Mononuclear cell (primary cell): Measurements from ENCODE around the gene DNAJC17. TPM values are rescaled to one million over a fixed set of nuclear protein-coding genes. Genes with fewer than 3 reads are reported as not detected.
A peak's percentile ranks its signal among the peaks of the same experiment; 100 is the strongest.

Experiments used
- H3K27me3 ChIP-seq: 2 replicates; pipeline ENCODE4 v1.6.0; 2011; ENCODE audit warnings: low read length, control low read depth; ENCODE audit not compliant: insufficient read depth
- H3K4me1 ChIP-seq: 2 replicates; pipeline ENCODE4 v1.5.1; 2011; ENCODE audit warnings: mild to moderate bottlenecking, low read length, control low read depth; ENCODE audit not compliant: insufficient read depth
- H3K4me3 ChIP-seq: 2 replicates; pipeline ENCODE4 v1.5.1; 2011; ENCODE audit warnings: mild to moderate bottlenecking, low read length, moderate library complexity
- H3K9me3 ChIP-seq: 2 replicates; pipeline ENCODE4 v1.5.1; 2011; ENCODE audit warnings: low read depth, mild to moderate bottlenecking, control low read depth, low read length
- total RNA-seq: library from RNA; depleted of rRNA; stranded (reverse); fragments of >200 nt; gene quantifications from one replicate; pipeline ENCODE4 v1.2.3, GENCODE V29; 2012

DNAJC17 gene
- total RNA-seq, 1 donor, result 7.2 TPM

DNA sequence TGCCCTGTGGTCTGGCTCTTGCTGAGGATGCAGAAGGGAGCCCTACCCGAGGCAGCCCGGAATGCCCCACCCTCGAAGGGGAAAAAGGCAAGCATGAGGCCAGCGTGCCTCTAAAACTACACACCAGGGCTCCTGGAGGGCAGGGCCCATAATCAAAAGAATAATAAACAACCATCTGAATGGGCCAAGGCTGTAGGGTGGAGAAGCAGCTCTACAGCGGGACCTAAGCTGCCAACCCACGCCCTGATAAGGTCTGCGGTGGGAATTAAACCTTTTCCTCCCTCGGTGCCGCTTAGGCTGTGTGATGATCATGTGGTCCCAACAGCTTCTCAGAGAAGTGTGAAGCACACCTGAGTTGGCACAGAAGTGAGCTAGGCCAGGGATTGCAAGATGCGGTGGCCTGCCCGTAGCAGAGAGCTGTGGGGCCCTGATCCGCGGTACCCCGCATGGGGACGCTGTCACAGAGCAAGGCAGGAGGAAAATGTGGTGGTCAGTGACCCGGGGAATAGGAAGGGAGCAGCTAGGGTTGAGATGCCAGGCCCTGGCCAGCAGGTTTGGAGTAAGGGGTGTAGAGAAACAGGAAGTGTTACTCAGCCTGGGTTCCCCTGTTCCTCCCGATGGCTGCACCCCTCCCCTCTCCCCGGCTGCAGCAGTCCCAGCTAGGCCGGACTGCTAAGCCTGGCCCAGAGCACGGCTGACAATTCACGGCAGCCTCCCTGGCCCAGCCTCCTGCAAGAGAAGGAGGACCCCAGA is 38.6 kb downstream of the DNAJC17 start:
- peaks cover 49% of the 10 kb centered on the region for H3K4me1 ChIP-seq
- no peak overlapping the region for H3K4me3 ChIP-seq
- no peaks in the 10 kb centered on the region for H3K27me3 ChIP-seq
- no peaks in the 10 kb centered on the region for H3K9me3 ChIP-seq

DNA sequence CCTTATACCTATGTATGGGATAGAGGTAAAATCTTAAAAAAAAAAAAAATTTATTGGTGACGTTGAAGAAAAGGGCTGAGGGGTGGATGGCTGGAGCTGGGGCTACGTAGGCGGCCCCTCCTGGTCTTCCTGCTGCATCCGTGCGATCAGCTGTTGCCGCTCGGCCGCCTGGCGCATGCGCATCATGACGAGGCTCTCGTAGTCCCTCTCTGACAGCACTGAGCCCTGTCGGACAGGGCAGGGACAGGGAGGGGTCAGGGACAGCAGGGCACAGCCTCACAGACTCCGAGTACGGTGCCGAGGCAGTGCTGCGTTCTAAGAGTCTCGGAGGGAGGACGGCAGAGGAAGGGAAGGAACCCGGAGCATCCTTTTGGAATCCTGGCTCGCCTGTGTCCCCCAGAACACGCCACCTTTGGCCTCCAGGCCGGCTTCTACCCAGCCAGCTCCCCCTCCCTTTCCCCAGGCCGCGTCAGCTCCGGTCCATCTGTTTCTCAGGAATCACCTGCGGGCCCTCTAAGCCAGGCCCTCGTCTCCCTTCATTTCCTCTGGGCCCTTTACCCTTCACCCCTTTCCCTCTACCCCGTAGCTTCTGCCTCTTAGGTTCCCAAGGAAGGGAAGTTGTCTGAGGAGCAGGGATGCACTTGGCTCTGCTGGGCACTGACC is 39.3 kb downstream of the DNAJC17 start:
- Histone ChIP-seq H3K4me3 (no peak overlapping the region), H3K9me3 (no peaks in the 10 kb centered on the region), H3K4me1 (peaks cover 55% of the 10 kb centered on the region), H3K27me3 (no peaks in the 10 kb centered on the region)

DNA sequence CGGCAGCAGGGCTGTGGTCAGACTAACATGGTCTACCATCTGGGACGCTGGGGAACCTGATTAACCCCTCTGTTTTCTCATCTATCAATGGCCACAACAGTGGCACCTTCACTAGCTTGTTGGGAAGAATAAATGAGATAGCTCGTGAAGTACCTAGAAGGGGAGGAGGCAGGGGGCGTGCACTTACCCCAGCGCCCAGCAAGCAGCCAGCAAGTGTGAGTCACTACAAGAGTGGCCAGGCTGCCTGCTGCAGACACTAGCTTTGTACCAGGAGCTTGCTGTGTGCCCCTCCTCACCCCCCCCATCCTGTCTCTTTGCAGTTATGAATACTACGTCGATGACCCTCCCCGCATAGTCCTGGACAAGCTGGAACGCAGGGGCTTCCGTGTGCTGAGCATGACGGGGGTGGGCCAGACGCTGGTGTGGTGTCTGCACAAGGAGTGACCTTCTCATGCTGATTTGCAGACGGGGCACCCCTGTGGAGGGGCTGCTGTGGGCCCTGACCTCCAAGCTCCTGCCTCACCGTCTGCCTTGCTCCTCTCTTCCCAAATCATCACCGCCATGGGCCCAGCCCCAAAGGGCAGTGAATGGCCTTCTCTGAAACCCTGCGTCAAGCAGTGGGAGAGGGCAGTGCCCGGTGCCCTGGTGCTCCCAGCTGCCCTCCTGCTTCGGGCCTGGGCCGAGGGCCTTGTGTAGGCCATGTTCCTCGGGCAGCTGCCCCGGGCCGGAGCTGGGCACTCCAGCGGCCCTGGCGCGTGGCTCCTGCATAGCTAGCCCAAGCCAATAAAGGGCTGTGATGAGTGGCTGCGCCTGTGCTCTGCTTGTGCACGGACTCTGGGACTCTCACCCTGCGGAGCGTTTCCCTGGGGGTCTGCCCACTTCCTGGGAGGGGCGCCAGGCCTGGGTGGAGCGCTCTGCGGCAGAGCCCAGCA is 40.1 kb downstream of the DNAJC17 start:
- Histone ChIP-seq H3K9me3 (no peaks in the 10 kb centered on the region), H3K4me3 (no peak overlapping the region), H3K27me3 (no peaks in the 10 kb centered on the region), H3K4me1 (peaks cover 61% of the 10 kb centered on the region)

DNA sequence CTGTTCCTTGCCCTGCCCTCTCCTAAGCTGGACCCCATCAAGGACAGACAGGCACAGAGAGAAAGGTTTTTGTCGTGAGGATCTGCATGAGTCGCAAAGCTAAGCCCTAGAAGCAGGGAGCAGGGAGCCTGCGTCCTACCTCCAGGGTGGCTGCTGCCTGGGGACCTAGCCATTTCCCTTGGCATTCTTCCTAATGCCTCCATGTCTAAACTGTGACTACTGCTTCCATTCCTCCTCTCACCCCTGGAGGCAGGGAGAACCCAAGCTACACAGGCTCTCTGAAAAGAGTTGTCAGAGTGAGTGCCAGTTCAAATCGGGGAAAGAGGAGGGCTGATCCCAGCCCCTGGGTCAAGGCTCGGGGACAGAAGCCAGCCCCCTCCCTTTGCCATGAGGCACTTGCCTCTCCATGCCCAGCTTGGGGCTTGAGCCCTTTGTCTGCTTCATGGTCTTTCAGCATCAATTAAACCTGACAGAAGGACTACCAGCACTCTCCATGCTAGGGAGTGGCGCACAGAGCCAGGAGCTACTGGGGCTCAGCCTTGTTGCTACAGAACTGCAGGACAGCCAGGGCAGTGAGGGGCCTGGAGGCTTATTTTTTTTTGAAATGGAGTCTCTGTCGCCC is 41.0 kb downstream of the DNAJC17 start:
- Histone ChIP-seq H3K4me3 (no peak overlapping the region), H3K27me3 (no peaks in the 10 kb centered on the region), H3K9me3 (no peaks in the 10 kb centered on the region), H3K4me1 (peaks cover 61% of the 10 kb centered on the region)

DNA sequence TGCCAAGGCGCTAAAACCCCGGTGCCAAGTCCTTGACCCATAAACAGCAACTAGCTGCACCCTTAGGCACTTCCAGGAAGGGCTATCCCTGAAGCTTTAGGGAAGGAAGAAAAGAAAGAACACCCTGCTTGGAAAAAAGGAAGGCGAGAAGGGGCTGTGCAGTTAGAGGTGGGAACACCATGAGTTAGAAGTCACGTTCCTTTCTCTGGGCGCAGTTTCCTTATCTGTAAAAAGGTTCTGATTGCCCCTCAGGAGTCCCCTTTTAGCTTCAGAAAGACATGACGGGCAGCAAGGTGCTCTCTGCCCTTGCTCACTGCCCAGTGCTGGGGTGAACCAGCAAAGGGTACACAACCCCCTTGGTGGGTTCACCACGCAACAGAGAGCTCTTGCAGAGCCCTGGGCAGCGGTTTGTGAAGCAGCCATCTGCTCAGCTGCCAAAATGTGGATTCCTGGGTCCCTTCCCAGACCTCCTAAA is 42.6 kb downstream of the DNAJC17 start:
- Histone ChIP-seq H3K27me3 (no peaks in the 10 kb centered on the region), H3K4me3 (peak overlapping the region; percentile 56), H3K4me1 (peaks cover 53% of the 10 kb centered on the region), H3K9me3 (no peaks in the 10 kb centered on the region)

DNA sequence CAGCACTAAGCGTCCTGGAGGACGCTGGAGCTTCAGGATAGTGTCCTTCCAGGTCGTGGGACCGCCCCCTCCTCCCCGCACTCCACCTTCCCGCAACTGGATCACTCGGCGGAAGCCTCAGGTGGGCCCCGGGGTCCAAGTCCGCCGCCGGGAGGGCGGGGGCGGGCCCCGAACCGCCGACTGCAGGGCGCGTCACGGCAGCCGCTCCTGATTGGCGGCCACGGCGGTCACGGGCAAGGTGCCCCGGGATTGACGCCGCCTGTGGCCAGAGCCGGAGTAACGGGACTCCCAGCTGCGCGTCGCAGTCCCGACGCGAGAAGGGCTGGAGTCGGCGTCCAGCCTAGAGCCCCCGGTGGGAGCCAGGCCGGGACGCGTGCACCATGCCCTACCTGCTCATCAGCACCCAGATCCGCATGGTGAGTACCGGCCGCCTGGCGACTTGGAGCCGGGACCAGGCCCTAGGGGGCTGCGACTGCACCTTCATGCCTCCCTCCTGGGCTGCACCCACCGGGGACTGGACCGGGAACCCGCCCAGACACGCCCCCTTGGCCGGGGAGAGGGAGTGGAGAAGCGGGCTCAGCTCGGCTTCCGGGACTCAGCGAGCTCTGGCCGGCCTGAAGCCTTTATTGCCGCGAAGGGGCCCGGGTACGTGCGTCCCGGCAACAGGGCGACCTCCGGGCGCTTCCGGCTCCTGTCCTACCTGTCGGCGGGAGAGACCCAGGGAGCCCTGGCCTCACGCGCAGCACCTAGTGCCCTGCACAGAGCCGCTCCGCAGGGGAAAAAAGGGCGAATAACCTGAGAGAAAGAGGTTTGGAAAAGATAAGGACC is 43.3 kb downstream of the DNAJC17 start, which contains the start of gene GCHFR:
GCHFR (plus strand) TSS at position 268 of the 828 bp plus-strand sequence; CDS start at position 381, 113 bp downstream.
- H3K27me3 ChIP-seq, result no peaks in the 10 kb centered on the region
- no peaks in the 10 kb centered on the region for H3K9me3 ChIP-seq
- H3K4me3 ChIP-seq, result peak within 1 kb of the TSS; percentile 56
- peaks cover 47% of the 10 kb centered on the region for H3K4me1 ChIP-seq

DNA sequence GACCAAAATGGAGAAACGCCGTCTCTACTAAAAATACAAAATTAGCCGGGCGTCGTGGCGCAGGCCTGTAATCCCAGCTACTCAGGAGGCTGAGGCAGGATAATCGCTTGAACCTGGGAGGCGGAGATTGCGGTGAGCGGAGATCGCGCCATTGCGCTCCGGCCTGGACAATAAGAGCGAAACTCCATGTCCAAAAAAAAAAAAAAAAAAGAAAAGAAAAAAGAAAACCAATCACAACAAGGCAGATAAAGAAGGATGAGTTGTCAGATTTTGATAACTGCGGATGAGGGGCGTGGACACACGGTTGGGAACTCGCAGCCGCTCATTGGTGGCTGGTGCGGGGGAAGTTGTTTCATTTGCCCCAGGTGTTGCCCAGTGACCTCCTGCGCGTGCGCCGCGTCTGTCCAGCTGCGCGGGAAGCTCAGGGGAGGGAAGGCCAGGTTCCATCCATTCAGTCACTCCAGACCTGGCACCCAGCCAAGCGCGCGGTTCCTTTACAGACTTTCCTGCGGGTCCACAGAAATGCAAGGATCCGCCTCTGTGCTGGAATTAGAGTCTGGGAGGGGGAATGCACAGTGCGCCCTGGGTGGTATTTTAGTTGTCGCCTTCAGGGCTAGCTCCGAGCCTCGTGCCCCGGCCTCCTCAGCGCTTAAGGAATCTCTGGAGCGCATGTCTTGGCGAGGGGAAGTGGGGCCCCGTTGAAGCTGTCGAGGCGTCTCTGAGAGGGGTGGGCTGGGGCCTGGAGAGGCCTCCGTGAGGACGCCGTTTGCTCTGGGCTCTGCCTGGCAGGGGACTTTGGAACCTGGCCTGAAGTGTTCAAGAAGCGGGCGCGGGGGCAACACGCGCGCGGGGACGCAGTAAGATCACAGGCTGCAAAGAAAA is 44.1 kb downstream of the DNAJC17 start:
- Histone ChIP-seq H3K4me3 (peak overlapping the region; percentile 56), H3K9me3 (no peaks in the 10 kb centered on the region), H3K27me3 (no peaks in the 10 kb centered on the region), H3K4me1 (peaks cover 38% of the 10 kb centered on the region)

DNA sequence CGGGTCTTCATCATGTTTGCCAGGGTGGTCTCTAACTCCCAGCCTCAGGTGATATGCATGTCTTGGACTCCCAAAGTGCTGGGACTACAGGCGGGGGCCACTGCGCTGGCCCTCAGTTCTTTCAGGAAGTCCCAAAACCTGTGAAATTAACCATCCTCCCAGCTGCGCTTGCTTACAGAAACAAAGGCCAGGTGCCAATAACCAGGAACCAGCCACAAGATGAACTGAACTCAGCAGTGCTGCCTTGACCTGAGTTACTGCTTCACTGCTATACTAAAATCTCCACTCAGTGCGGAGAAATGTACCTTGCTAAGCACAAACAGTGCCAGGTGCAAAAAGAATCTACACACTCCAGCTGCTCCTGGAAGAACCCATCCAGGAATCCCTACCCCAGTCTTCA is 47.3 kb downstream of the DNAJC17 start:
- Histone ChIP-seq H3K9me3 (no peaks in the 10 kb centered on the region), H3K4me3 (no peak overlapping the region), H3K27me3 (no peaks in the 10 kb centered on the region), H3K4me1 (peaks cover 31% of the 10 kb centered on the region)

DNA sequence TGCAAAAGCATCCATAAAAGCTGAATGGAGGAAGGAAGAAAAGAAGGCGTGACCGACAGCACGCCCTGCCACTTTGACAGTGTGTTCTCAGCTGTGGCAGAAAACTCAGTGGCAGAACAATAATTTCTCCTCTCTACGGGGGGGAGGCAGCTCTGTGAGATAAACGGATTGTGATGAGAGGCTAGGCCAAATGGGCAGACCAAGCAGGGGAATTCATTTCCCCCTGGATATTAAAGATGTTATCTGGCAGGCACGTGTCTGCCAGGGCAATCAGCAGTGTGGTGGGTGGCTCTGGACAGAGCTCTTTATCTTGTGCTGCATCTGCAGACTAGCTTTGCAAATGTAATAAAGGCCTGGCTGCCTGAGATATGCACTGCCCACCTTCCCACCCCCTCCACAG is 50.3 kb downstream of the DNAJC17 start:
- no peak overlapping the region for H3K4me3 ChIP-seq

DNA sequence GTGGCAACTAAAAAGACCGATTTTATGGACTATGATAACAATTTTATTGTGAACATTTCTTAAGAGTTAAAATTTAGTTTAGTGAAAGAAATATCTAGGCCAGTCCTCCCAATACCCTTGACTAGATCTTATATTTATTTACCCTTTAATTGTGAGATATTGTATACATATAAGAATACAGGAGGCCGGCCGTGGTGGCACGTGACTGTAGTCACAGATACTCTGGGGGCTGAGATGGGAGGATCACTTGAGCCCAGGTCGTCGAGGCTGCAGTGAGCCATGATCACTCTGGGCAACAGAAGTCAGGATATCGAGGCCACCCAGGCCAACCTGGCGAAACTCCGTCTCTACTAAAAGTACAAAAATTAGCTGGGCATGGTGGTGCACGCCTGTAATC is 51.5 kb downstream of the DNAJC17 start:
- peak overlapping the region; percentile 87 for H3K4me3 ChIP-seq
- H3K9me3 ChIP-seq, result no peaks in the 10 kb centered on the region
- no peaks in the 10 kb centered on the region for H3K27me3 ChIP-seq
- H3K4me1 ChIP-seq, result peaks cover 33% of the 10 kb centered on the region

More for the DNA sequence above, 50.3 kb downstream of the DNAJC17 start:
- no peaks in the 10 kb centered on the region for H3K9me3 ChIP-seq
- peaks cover 32% of the 10 kb centered on the region for H3K4me1 ChIP-seq
- H3K27me3 ChIP-seq, result no peaks in the 10 kb centered on the region

DNA sequence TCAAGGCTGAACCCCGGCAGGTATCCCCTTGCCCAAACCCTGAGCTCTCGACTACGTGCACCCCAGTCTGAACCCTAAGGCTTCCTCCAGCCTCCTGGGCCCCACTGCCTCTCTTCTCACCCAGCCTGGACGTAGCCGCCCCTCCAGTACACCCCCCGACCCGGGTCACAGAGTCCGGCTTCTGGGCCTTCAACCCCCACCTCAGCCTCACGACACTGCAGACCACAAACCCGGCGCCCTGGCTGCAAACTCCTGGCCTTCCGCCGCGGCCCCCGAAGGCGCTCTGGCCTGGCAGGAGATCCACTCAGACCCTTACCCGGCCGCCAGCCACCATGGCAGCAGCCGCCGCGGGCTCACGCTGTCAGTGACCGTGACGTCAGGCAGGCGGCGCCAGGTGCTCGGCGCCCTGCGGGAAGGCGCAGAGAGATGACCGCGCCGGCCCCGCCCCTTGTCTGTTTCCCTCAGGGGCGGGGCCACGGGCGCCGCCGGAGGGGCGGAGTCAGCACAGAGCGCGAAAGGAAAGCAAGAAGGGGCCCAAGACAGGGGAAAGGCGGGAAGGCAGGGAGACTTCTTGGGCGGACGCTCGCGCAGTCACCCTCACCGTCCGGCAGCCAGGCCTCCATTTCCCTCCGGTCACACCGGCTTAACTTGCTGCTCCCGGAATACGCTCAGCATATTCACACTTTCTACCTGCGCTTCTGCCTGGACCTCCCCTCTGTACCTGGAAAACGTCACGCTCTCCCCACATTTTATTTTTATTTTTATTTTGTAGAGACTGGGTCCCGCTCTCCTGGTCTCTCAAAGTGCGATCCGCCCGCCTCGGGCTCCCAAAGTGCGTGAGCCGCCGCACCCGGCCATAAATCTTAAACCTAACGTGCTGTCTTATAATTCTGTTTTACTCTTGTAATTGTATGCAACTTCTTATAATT is 52.1 kb downstream of the DNAJC17 start, which contains the start of gene RMDN3:
RMDN3 (minus strand) TSS at position 372 of the 929 bp plus-strand sequence. CDS start 471 bp downstream, outside the sequence.
- H3K27me3 ChIP-seq, result no peaks in the 10 kb centered on the region
- H3K9me3 ChIP-seq, result no peaks in the 10 kb centered on the region
- H3K4me3 ChIP-seq, result peak within 1 kb of the TSS; percentile 87
- peaks cover 33% of the 10 kb centered on the region for H3K4me1 ChIP-seq

DNA sequence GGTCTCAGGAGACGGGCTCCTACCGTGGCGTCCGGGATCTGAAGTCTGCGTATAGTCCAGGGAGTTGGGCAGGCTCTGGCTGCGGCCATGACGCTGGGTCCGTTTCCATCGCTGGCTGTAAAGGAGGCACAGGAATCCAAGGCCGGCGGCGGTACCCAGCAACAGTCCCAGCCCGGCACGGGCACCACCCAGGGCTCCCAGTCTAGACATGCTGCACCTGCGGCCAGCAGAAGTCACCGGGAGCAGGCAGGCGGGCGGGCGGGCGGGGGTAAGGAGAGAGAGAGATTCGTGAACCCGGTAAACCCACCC is 52.7 kb downstream of the DNAJC17 start:
- Histone ChIP-seq H3K4me3 (peak overlapping the region; percentile 87), H3K27me3 (no peaks in the 10 kb centered on the region), H3K9me3 (no peaks in the 10 kb centered on the region), H3K4me1 (peaks cover 33% of the 10 kb centered on the region)
